Transverse colon (tissue), 4 donors: ENCODE data around the gene DOCK9. TPM values are rescaled to one million over a fixed set of nuclear protein-coding genes. Genes with fewer than 3 reads are reported as not detected.

Source experiments
- DNase-seq: peaks from one replicate; pipeline ENCODE4 v3.0.0-alpha.2; 2019
- H3K27ac ChIP-seq, 4 donors: fragments of 200-600 bp; sonication (generic); 2 replicates each; pipeline ENCODE4 v1.5.1; 2016 to 2018; ENCODE audit warnings: inconsistent platforms in 4 of 4
- H3K27me3 ChIP-seq: fragments of 200-600 bp; sonication (generic); 2 replicates; pipeline ENCODE4 v1.5.1; 2017; ENCODE audit warnings: inconsistent platforms
- H3K36me3 ChIP-seq, 4 donors: fragments of 200-600 bp; sonication (generic); 2 replicates each; pipeline ENCODE4 v1.5.1; 2017 to 2019; ENCODE audit warnings: inconsistent platforms in 4 of 4
- H3K4me1 ChIP-seq, 4 donors: fragments of 200-600 bp; sonication (generic); 2 replicates each; pipeline ENCODE4 v1.5.1; 2017 to 2020; ENCODE audit warnings: inconsistent platforms in 4 of 4
- H3K4me3 ChIP-seq, 4 donors: fragments of 200-600 bp; sonication (generic); 1 replicate in 1 of 4; 2 replicates in 3 of 4; pipeline versions ENCODE4 v1.5.1 to v1.6.1; 2017 to 2019; ENCODE audit warnings: inconsistent platforms in 4 of 4
- H3K9me3 ChIP-seq, 2 donors: fragments of 200-600 bp; sonication (generic); 2 replicates each; pipeline ENCODE4 v1.5.1; 2017 to 2019; ENCODE audit warnings: inconsistent platforms in 2 of 2
- EP300 ChIP-seq: sonication (generic); formaldehyde crosslinking; IDR thresholded peaks from one replicate; pipeline ENCODE4 v1.6.1; 2017; ENCODE audit warnings: antibody characterized with exemption, low read depth
- POLR2A ChIP-seq: fragments of 450-650 bp; IDR thresholded peaks from one replicate; pipeline ENCODE4 v1.6.1; 2016; ENCODE audit warnings: antibody characterized with exemption, mild to moderate bottlenecking, moderate library complexity
- POLR2AphosphoS5 ChIP-seq, 3 donors: sonication (generic); formaldehyde crosslinking; IDR thresholded peaks; one replicate each; pipeline ENCODE4 v1.6.1; 2016; ENCODE audit warnings: antibody characterized with exemption in 3 of 3
- WGBS, 2 donors: methylation state at CpG; one replicate each; pipeline ENCODE4 v1.1.5; 2018; ENCODE audit warnings: low coverage in 1 of 2; 5-methylcytosine and 5-hydroxymethylcytosine counted together
- in situ Hi-C, 4 donors: fragments of 200-750 bp; cut with MboI; loops; one replicate each; pipeline versions ENCODE4 v1.15.0 to v1.15.1; 2017; ENCODE audit warnings: low sequenced_read_pairs in 3 of 4, low pct_ligation_motif_present in 1 of 4, low pct_unique_long_range_greater_than_20kb in 1 of 4
- intact Hi-C: fragments of 100-400 bp; cut with DNase I; formaldehyde crosslinking; loops from one replicate; pipeline ENCODE4 v1.15.1; 2023; ENCODE audit warnings: low total_unique reads
- small RNA-seq, 4 donors: library from RNA; depleted of rRNA; stranded (forward); fragments of <200 nt; gene quantifications; one replicate each; pipeline ENCODE3, GENCODE V24; 2016
- total RNA-seq, 4 donors: library from RNA; depleted of rRNA; stranded (reverse); fragments of >200 nt; gene quantifications; one replicate each; pipeline ENCODE4 v1.1.0, GENCODE V29; 2016
- TF ChIP-seq, protein P1 (sequence below), 5 experiments: fragments of 200-600 bp in 3 of 5; fragments of 450-650 bp in 2 of 5; sonication (generic) in 3 of 5; IDR thresholded peaks; 1 replicate in 2 of 5; 2 replicates in 3 of 5; pipeline ENCODE4 v1.5.1; 2016 to 2017; ENCODE audit warnings: antibody characterized with exemption in 5 of 5, inconsistent platforms in 3 of 5, mild to moderate bottlenecking in 2 of 5, moderate library complexity in 1 of 5

The DOCK9 gene
- total RNA-seq, 4 donors from 2014 or later, result 44.5 to 120 (median 71.4) TPM

DNA sequence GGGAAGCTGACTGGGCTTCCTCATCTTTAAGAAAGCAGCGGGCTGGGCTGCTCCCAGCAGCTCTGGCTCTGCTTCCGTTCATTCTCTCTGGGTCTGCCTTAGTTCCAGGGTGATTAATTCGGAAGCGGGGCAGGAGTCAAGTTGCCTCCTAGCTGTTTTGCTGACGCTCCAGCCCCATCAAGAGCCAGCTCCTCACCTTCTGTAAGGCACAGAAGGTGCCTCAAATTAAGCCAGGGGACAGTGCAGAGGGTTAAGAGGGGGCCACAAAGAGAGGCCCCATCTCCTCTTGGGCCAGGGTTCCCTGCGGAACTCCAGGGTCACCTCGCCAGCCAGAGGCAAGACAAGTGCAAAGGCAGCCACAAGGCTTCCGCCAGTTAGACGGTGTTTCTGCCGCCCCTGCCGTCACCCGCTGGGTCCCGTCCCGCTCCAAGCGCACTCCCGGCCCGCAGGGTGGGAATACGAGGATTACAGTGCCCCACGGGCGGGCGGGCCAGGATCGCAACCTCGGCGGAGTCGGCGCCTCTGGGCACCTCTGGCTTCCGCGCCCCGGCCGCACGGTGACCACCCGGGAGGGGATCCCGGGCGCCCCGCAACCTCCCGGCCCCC, 225.9 kb downstream of the DOCK9 start:
- intact Hi-C loops, result no loop called here
- in situ Hi-C loops, result no loop called here
- Histone ChIP-seq H3K36me3 (no peaks in the 10 kb centered on the region), H3K4me1 (peaks cover 0 to 15% (median 12%) of the 10 kb centered on the region in 4 donors), H3K9me3 (peaks cover 0 to 4% of the 10 kb centered on the region in 2 donors), H3K4me3 (peak overlapping the region in 3 of 4 donors; percentile 21 to 44 (median 43)), H3K27ac (no peak overlapping the region), H3K27me3 (peaks cover 74% of the 10 kb centered on the region)
- TF ChIP-seq POLR2A (no peak), EP300 (no peak), POLR2AphosphoS5 (IDR thresholded peaks at IDR 0.05) (no peak)
- TF ChIP-seq, protein P1, sequence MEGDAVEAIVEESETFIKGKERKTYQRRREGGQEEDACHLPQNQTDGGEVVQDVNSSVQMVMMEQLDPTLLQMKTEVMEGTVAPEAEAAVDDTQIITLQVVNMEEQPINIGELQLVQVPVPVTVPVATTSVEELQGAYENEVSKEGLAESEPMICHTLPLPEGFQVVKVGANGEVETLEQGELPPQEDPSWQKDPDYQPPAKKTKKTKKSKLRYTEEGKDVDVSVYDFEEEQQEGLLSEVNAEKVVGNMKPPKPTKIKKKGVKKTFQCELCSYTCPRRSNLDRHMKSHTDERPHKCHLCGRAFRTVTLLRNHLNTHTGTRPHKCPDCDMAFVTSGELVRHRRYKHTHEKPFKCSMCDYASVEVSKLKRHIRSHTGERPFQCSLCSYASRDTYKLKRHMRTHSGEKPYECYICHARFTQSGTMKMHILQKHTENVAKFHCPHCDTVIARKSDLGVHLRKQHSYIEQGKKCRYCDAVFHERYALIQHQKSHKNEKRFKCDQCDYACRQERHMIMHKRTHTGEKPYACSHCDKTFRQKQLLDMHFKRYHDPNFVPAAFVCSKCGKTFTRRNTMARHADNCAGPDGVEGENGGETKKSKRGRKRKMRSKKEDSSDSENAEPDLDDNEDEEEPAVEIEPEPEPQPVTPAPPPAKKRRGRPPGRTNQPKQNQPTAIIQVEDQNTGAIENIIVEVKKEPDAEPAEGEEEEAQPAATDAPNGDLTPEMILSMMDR (IDR thresholded peaks at IDR 0.05), result no peak
- 4% methylated on average over 31 of the region's 36 CpGs; no CpG with 5 or more reads in 1 of the 2 donors for WGBS, 2 donors
- DNase-seq, result no peak

DNA sequence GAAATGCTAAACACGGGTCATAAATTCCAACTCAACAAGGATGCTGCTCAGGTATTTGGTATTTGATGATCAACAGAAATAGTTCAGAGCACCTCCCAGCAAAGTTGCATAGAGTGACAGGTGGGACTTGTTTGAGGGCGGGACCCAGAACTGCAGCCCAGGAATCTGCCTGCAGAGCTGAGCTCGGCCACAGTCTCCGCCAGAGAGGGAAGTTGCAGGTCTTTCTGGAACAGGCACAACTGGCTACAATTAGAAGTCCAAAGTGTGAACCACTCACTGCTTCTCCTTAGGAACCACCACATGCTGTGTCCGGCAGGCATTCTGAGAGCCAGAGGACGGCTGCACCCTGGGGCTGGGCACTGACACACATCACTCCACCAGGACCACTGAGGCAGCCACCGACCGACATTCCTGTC, 226.5 kb downstream of the DOCK9 start:
- in situ Hi-C loops, result no loop called here
- Histone ChIP-seq H3K4me1 (peaks cover 0 to 15% (median 12%) of the 10 kb centered on the region in 4 donors), H3K9me3 (peaks cover 0 to 4% of the 10 kb centered on the region in 2 donors), H3K27ac (no peak overlapping the region), H3K4me3 (peak overlapping the region in 1 of 4 donors; percentile 44), H3K36me3 (no peaks in the 10 kb centered on the region), H3K27me3 (peaks cover 74% of the 10 kb centered on the region)
- peak; percentile 27 for DNase-seq
- WGBS, 2 donors, result 39% methylated on average over 8 of the region's 8 CpGs; no CpG with 5 or more reads in 1 of the 2 donors
- intact Hi-C loops, result no loop called here
- TF ChIP-seq, protein P1 (IDR thresholded peaks at IDR 0.05), result no peak
- TF ChIP-seq POLR2AphosphoS5 (IDR thresholded peaks at IDR 0.05), result peak in 1 of 3 donors; percentile 27

DNA sequence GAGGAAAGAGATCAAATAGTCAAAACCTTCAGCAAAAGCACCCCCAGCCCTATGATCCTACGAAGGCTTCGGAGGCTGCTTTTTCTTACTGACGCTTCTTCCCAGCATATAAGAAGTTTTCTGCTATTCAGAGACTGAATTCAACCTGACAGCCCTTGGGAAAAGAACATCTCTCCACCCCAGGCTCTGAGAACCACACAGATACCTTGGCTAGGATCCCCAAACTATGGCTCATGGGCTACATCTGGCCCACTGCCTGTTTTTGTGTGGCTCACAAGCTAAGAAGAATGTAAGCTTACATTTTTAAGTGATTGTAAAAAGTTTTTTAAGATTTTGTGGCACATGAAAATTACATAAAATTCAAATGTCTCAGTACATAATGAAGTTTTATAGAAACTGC, 228.4 kb downstream of the DOCK9 start:
- Histone ChIP-seq H3K27ac (no peak overlapping the region), H3K36me3 (no peaks in the 10 kb centered on the region), H3K4me1 (peaks cover 0 to 15% (median 12%) of the 10 kb centered on the region in 4 donors), H3K4me3 (no peak overlapping the region), H3K27me3 (peaks cover 58% of the 10 kb centered on the region), H3K9me3 (peaks cover 0 to 4% of the 10 kb centered on the region in 2 donors)
- DNase-seq, result no peak
- in situ Hi-C loops, result no loop called here
- intact Hi-C loops, result no loop called here
- TF ChIP-seq POLR2AphosphoS5 (IDR thresholded peaks at IDR 0.05) (no peak), POLR2A (no peak), EP300 (no peak)
- TF ChIP-seq, protein P1 (IDR thresholded peaks at IDR 0.05), result no peak
- 60 to 78% methylated on average over 1 to 3 of the region's 3 CpGs for WGBS, 2 donors

DNA sequence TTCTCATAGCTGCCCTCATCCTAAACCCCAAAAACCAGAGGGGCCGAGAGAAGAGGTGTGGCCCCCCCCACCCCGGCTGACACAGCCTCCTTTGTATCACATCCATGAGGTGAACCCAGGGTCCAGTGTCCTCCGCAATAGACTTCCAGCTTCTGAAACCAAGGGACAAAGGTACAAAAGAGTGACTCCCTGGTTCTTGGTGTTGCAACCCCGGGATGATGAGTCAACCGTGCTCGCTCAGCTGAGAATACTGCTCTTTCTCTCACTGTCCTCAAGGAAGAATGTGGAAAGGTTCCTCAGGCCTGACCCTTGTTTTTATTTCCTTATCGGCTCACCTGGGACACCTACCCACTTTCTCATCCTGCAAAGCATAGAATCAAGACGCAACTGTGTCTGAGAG, 230.9 kb downstream of the DOCK9 start:
- intact Hi-C loops (no loop called here), in situ Hi-C loops (no loop called here)
- H3K4me1 ChIP-seq, result peaks cover 0 to 8% (median 3%) of the 10 kb centered on the region in 4 donors
- H3K4me3 ChIP-seq, result no peak overlapping the region
- TF ChIP-seq, protein P1 (IDR thresholded peaks at IDR 0.05), result no peak
- no peak for TF ChIP-seq POLR2AphosphoS5 (IDR thresholded peaks at IDR 0.05)
- no peak for TF ChIP-seq EP300
- TF ChIP-seq POLR2A, result no peak
- no peaks in the 10 kb centered on the region for H3K9me3 ChIP-seq
- DNase-seq, result peak; percentile 36
- no peaks in the 10 kb centered on the region for H3K36me3 ChIP-seq
- H3K27me3 ChIP-seq, result peaks cover 33% of the 10 kb centered on the region
- WGBS, 2 donors, result 92% methylated on average over 8 of the region's 8 CpGs; no CpG with 5 or more reads in 1 of the 2 donors
- H3K27ac ChIP-seq, result no peak overlapping the region

Small RNA genes within 50 kb of the gene (small RNA-seq; reads per million reads assigned to genes)
- gene AL161420.1 (0 reads per million in 4 donors), gene RNU6-83P (0 reads per million in 4 donors)

Other genes starting within 250 kb of the DOCK9 start
- 10 to 100 TPM in 3 of 4 donors, not detected in 1; 16.1 to 56.3 (median 44.1) TPM for gene SLC15A1, start 225.4 kb downstream of the DOCK9 start, total RNA-seq
- gene UBAC2, start 222.8 kb upstream of the DOCK9 start, total RNA-seq, result 10 to 100 TPM; 34.4 to 77.3 (median 66.5) TPM